DOHH2 (cell line): ENCODE results near the gene TICAM1.
"Not testable (repeated sequence)": the region's sequence is repeated elsewhere in the genome, so short reads cannot be mapped to it uniquely, and the experiment has no call there.

Experiments
- H3F3A ChIP-seq: fragments of 200-600 bp; sonication (generic), shearing (Covaris generic); 2 replicates; pipeline ENCODE4 v1.6.0; 2016; ENCODE audit warnings: antibody characterized with exemption, mild to moderate bottlenecking; ENCODE audit not compliant: control insufficient read depth, insufficient read depth
- H3K27ac ChIP-seq: fragments of 200-600 bp; sonication (generic); 2 replicates; pipeline ENCODE4 v1.5.1; 2014; ENCODE audit warnings: low read depth, mild to moderate bottlenecking, low read length, moderate library complexity
- H3K27me3 ChIP-seq: fragments of 200-600 bp; sonication (generic); 2 replicates; pipeline ENCODE4 v1.6.1; 2014; ENCODE audit warnings: mild to moderate bottlenecking, low read length, mixed read lengths; ENCODE audit not compliant: control insufficient read depth
- H3K36me3 ChIP-seq: fragments of 200-600 bp; sonication (generic); 2 replicates; pipeline ENCODE4 v1.6.1; 2014; ENCODE audit warnings: mild to moderate bottlenecking, low read length, moderate library complexity, mixed read lengths; ENCODE audit not compliant: control insufficient read depth
- H3K4me1 ChIP-seq: fragments of 200-600 bp; sonication (generic); 2 replicates; pipeline ENCODE4 v1.6.1; 2014; ENCODE audit warnings: mild to moderate bottlenecking, low read length, mixed read lengths; ENCODE audit not compliant: control insufficient read depth
- H3K4me2 ChIP-seq: fragments of 200-600 bp; sonication (generic); 2 replicates; pipeline ENCODE4 v1.6.0; 2014; ENCODE audit warnings: mild to moderate bottlenecking, low read length, moderate library complexity
- H3K4me3 ChIP-seq: fragments of 200-600 bp; sonication (generic); 2 replicates; pipeline ENCODE4 v1.5.1; 2014; ENCODE audit warnings: mild to moderate bottlenecking, low read length, mixed read lengths
- H3K79me2 ChIP-seq: fragments of 200-600 bp; sonication (generic); 2 replicates; pipeline ENCODE4 v1.6.1; 2014; ENCODE audit warnings: mild to moderate bottlenecking, low read length, mixed read lengths; ENCODE audit not compliant: control insufficient read depth
- H3K9me2 ChIP-seq: fragments of 200-600 bp; sonication (generic); replicated peaks from 2 replicates; pipeline ENCODE4 v1.6.1; 2014; ENCODE audit warnings: mild to moderate bottlenecking, low read length, mixed read lengths; ENCODE audit not compliant: control insufficient read depth
- H3K9me3 ChIP-seq: fragments of 200-600 bp; sonication (generic); 2 replicates; pipeline ENCODE4 v1.6.1; 2014; ENCODE audit warnings: antibody characterized with exemption, low read length, mixed read lengths; ENCODE audit not compliant: control insufficient read depth, insufficient read depth
- H4K20me1 ChIP-seq: fragments of 200-600 bp; sonication (generic); 2 replicates; pipeline ENCODE4 v1.6.0; 2014; ENCODE audit warnings: low read depth, mild to moderate bottlenecking, antibody characterized with exemption, low read length, moderate library complexity; ENCODE audit not compliant: control insufficient read depth, insufficient read depth
- EZH2phosphoT487 ChIP-seq: fragments of 200-600 bp; sonication (generic); IDR thresholded peaks from 2 replicates; pipeline ENCODE4 v1.6.1; 2017; ENCODE audit warnings: borderline replicate concordance, mild to moderate bottlenecking, antibody characterized with exemption, low read length, moderate library complexity, mixed read lengths
- TF ChIP-seq, protein P1 (sequence below): fragments of 200-600 bp; sonication (generic); IDR thresholded peaks from one replicate; pipeline ENCODE4 v1.5.1; 2014; ENCODE audit warnings: antibody characterized with exemption, mild to moderate bottlenecking, low read depth, low read length; ENCODE audit not compliant: poor library complexity, severe bottlenecking

Gene TICAM1

DNA sequence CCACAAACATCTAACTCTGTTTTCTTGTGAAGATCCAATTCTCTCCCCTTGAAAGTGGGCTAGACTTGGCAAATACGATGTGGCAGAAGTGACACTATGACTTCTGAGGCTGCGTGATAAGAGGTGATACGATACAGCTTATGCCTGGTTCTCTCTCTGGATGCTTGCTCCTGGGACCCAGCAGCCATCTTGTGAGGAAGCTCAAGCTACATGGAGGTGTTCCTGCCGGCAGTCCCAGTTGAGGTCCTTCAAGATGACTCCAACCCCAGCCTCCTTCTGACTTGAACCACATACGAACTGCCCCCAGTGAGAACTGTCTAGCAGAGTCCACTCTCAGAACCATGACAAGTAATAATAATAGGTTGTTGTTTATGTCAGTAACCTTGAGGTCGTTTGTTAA, 50.7 kb downstream of the TICAM1 start:
- Histone ChIP-seq H3K79me2 (peaks cover 34% of the 10 kb centered on the region), H3K27ac (peak overlapping the region; percentile 90), H3F3A (peaks cover 7% of the 10 kb centered on the region), H3K36me3 (peaks cover 13% of the 10 kb centered on the region), H3K4me3 (peak overlapping the region; percentile 68), H3K4me2 (peak overlapping the region; percentile 69), H3K4me1 (peaks cover 78% of the 10 kb centered on the region), H3K9me2 (no peaks in the 10 kb centered on the region), H3K27me3 (no peaks in the 10 kb centered on the region), H4K20me1 (no peaks in the 10 kb centered on the region), H3K9me3 (peaks cover 3% of the 10 kb centered on the region; the same call in 1 of the 2 replicates)
- TF ChIP-seq, protein P1, sequence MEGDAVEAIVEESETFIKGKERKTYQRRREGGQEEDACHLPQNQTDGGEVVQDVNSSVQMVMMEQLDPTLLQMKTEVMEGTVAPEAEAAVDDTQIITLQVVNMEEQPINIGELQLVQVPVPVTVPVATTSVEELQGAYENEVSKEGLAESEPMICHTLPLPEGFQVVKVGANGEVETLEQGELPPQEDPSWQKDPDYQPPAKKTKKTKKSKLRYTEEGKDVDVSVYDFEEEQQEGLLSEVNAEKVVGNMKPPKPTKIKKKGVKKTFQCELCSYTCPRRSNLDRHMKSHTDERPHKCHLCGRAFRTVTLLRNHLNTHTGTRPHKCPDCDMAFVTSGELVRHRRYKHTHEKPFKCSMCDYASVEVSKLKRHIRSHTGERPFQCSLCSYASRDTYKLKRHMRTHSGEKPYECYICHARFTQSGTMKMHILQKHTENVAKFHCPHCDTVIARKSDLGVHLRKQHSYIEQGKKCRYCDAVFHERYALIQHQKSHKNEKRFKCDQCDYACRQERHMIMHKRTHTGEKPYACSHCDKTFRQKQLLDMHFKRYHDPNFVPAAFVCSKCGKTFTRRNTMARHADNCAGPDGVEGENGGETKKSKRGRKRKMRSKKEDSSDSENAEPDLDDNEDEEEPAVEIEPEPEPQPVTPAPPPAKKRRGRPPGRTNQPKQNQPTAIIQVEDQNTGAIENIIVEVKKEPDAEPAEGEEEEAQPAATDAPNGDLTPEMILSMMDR: no peak
- TF ChIP-seq EZH2phosphoT487: no peak

DNA sequence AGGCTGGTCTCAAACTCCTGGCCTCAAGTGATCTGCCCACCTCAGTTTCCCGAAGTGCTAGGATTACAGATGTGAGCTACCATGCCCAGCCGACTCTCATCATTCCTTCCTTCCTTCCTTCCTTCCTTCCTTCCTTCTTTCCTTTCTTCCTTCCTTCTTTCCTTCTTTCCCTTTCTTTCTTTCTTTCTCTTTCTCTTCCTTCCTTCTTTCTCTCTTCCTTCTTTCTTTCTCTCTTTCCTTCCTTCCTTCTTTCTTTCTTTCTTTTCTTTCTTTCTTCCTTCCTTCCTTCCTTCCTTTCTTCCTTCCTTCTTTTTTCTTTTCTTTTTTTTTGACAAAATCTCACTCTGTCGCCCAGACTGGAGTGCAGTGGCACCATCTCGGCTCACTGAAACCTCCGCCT, 53.4 kb downstream of the TICAM1 start:
- Histone ChIP-seq H3K4me3 (peak overlapping the region; percentile 68), H3K36me3 (peaks cover 17% of the 10 kb centered on the region), H3K4me2 (peak overlapping the region; percentile 69), H3K79me2 (peaks cover 47% of the 10 kb centered on the region), H3K4me1 (peaks cover 91% of the 10 kb centered on the region)
- H3K27ac ChIP-seq, H3K9me2 ChIP-seq, H4K20me1 ChIP-seq, H3K9me3 ChIP-seq, H3F3A ChIP-seq, H3K27me3 ChIP-seq: not testable (repeated sequence)

DNA sequence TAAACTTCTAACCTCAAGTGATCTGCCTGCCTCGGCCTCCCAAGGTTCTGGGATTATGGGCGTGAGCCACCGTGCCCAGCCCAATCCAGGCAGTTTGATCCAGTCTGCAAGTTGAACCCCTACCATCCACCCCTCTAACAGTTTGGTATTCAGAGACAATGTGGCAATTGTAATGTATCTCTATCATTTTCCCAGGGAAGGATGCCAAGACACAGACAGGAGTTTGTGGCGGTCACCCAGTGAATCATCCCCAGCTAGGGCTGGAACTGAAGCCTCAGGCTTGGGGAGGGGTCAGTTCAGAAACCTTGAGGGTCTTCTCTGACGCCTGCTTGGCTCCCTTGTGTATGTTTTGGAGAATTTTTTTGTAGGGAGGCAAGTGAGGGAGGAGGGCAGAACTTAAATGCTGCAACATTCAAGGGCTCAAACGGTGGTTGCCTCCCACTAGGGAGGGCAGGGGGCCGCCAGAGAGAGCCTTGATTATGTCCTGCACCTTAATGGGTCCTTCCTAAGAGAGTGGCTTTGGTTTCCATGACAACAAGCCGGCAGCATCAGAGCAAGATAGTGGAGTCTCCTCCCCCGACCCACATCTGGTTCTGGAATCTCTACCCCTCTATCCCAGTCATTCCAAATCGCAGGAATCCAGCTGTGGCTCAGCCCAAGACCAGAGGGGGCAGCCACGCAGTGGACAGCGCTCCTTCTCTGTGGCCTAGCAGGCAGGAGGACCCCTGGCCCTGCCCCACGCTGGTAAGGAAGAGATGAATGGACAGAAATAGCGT, 54.9 kb downstream of the TICAM1 start:
- Histone ChIP-seq H3K27ac (no peak overlapping the region), H3K36me3 (peaks cover 17% of the 10 kb centered on the region), H3K4me3 (peak overlapping the region; percentile 31; the same call in 1 of the 2 replicates), H3K4me1 (peaks cover 88% of the 10 kb centered on the region), H3K27me3 (no peaks in the 10 kb centered on the region), H4K20me1 (no peaks in the 10 kb centered on the region), H3K4me2 (peak overlapping the region; percentile 40), H3F3A (peaks cover 4% of the 10 kb centered on the region), H3K9me3 (peaks cover 3% of the 10 kb centered on the region; the same call in 1 of the 2 replicates), H3K9me2 (no peaks in the 10 kb centered on the region), H3K79me2 (peaks cover 59% of the 10 kb centered on the region)
- TF ChIP-seq, protein P1: no peak
- TF ChIP-seq EZH2phosphoT487: no peak

DNA sequence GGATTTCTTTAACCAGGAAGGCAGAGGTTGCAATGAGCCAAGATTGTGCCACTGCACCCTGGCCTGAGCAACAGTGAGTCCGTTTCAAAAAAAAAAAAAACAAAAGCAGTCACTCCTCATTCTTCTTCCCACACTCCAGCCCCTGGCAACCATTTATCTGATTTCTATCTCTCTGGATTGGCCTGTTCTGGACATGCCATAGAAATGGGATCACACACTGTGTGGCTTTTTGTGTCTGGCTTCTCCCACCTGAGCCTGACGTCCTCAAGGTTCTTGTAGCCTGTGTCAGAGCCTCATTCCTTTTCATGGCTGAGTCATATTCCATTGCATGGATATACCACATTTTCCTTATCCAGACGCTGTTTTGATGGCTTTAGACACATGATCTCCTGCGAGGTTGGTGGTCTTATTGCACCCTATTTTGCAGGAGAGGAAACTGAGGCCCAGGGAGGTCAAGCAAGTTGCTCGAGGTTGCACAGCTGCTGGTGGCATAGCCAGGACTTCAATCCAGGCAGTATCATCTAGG, 55.8 kb downstream of the TICAM1 start:
- no peak for TF ChIP-seq EZH2phosphoT487
- TF ChIP-seq, protein P1: no peak
- peaks cover 63% of the 10 kb centered on the region for H3K79me2 ChIP-seq
- no peaks in the 10 kb centered on the region for H3K9me2 ChIP-seq
- peak overlapping the region; percentile 68 for H3K27ac ChIP-seq
- H3K9me3 ChIP-seq: no peaks in the 10 kb centered on the region
- H3K4me2 ChIP-seq: peak overlapping the region; percentile 65
- H3K36me3 ChIP-seq: peaks cover 17% of the 10 kb centered on the region
- peak overlapping the region; percentile 52 for H3K4me3 ChIP-seq
- H4K20me1 ChIP-seq: no peaks in the 10 kb centered on the region
- peaks cover 79% of the 10 kb centered on the region for H3K4me1 ChIP-seq
- no peaks in the 10 kb centered on the region for H3K27me3 ChIP-seq
- no peaks in the 10 kb centered on the region; the same call in 1 of the 2 replicates for H3F3A ChIP-seq
